ENCODE results near the gene TSPOAP1.

DNA sequence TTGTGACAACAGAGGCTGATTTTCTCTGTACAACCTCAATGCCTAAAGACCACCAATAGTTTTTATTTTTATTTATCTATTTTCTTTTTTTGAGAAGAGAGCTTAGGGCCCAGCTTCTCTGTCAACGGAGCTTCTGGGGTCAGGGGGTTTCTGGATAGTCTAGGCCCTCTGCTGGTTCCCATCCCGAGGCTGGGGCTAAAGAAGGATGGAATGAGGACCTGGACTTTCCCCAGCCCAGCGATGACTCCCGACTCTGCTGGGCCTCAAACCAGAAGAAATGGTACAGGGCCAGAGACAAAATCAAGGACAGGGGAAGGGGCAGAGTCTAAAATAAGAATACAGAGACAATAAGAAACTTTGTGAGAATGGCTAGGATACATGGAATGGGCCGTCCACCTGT is 5.7 kb upstream of the TSPOAP1 start:
- TF ChIP-seq, protein P1, sequence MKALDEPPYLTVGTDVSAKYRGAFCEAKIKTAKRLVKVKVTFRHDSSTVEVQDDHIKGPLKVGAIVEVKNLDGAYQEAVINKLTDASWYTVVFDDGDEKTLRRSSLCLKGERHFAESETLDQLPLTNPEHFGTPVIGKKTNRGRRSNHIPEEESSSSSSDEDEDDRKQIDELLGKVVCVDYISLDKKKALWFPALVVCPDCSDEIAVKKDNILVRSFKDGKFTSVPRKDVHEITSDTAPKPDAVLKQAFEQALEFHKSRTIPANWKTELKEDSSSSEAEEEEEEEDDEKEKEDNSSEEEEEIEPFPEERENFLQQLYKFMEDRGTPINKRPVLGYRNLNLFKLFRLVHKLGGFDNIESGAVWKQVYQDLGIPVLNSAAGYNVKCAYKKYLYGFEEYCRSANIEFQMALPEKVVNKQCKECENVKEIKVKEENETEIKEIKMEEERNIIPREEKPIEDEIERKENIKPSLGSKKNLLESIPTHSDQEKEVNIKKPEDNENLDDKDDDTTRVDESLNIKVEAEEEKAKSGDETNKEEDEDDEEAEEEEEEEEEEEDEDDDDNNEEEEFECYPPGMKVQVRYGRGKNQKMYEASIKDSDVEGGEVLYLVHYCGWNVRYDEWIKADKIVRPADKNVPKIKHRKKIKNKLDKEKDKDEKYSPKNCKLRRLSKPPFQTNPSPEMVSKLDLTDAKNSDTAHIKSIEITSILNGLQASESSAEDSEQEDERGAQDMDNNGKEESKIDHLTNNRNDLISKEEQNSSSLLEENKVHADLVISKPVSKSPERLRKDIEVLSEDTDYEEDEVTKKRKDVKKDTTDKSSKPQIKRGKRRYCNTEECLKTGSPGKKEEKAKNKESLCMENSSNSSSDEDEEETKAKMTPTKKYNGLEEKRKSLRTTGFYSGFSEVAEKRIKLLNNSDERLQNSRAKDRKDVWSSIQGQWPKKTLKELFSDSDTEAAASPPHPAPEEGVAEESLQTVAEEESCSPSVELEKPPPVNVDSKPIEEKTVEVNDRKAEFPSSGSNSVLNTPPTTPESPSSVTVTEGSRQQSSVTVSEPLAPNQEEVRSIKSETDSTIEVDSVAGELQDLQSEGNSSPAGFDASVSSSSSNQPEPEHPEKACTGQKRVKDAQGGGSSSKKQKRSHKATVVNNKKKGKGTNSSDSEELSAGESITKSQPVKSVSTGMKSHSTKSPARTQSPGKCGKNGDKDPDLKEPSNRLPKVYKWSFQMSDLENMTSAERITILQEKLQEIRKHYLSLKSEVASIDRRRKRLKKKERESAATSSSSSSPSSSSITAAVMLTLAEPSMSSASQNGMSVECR (CRISPR knock-in tag; IDR thresholded peaks at IDR 0.05; ENCODE audit: borderline replicate concordance), result no peak
- TF ChIP-seq NR3C1 (CRISPR knock-in tag; conservative IDR thresholded peaks at IDR 0.05; ENCODE audit: low read depth) (no peak), ZMAT4 (CRISPR knock-in tag; IDR thresholded peaks at IDR 0.05) (no peak), CTCF (IDR thresholded peaks at IDR 0.05) (no peak), FOXK1 (CRISPR knock-in tag; IDR thresholded peaks at IDR 0.05) (no peak), ATF2 (CRISPR knock-in tag; IDR thresholded peaks at IDR 0.05; ENCODE audit: borderline replicate concordance, low read depth) (no peak), ZNF281 (CRISPR knock-in tag; IDR thresholded peaks at IDR 0.05) (no peak), USF2 (CRISPR knock-in tag; IDR thresholded peaks at IDR 0.05) (no peak), ZBTB21 (CRISPR knock-in tag; IDR thresholded peaks at IDR 0.05; ENCODE audit: borderline replicate concordance) (no peak), TCF7 (CRISPR knock-in tag; IDR thresholded peaks at IDR 0.05; ENCODE audit: low read depth) (no peak), ETV6 (CRISPR knock-in tag; IDR thresholded peaks at IDR 0.05) (no peak)
- TF ChIP-seq, protein P2, sequence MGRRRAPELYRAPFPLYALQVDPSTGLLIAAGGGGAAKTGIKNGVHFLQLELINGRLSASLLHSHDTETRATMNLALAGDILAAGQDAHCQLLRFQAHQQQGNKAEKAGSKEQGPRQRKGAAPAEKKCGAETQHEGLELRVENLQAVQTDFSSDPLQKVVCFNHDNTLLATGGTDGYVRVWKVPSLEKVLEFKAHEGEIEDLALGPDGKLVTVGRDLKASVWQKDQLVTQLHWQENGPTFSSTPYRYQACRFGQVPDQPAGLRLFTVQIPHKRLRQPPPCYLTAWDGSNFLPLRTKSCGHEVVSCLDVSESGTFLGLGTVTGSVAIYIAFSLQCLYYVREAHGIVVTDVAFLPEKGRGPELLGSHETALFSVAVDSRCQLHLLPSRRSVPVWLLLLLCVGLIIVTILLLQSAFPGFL (CRISPR knock-in tag; IDR thresholded peaks at IDR 0.05; ENCODE audit: borderline replicate concordance), result no peak
- TF ChIP-seq, protein P3, sequence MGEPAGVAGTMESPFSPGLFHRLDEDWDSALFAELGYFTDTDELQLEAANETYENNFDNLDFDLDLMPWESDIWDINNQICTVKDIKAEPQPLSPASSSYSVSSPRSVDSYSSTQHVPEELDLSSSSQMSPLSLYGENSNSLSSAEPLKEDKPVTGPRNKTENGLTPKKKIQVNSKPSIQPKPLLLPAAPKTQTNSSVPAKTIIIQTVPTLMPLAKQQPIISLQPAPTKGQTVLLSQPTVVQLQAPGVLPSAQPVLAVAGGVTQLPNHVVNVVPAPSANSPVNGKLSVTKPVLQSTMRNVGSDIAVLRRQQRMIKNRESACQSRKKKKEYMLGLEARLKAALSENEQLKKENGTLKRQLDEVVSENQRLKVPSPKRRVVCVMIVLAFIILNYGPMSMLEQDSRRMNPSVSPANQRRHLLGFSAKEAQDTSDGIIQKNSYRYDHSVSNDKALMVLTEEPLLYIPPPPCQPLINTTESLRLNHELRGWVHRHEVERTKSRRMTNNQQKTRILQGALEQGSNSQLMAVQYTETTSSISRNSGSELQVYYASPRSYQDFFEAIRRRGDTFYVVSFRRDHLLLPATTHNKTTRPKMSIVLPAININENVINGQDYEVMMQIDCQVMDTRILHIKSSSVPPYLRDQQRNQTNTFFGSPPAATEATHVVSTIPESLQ (CRISPR knock-in tag; IDR thresholded peaks at IDR 0.05), result no peak
- TF ChIP-seq, protein P4, sequence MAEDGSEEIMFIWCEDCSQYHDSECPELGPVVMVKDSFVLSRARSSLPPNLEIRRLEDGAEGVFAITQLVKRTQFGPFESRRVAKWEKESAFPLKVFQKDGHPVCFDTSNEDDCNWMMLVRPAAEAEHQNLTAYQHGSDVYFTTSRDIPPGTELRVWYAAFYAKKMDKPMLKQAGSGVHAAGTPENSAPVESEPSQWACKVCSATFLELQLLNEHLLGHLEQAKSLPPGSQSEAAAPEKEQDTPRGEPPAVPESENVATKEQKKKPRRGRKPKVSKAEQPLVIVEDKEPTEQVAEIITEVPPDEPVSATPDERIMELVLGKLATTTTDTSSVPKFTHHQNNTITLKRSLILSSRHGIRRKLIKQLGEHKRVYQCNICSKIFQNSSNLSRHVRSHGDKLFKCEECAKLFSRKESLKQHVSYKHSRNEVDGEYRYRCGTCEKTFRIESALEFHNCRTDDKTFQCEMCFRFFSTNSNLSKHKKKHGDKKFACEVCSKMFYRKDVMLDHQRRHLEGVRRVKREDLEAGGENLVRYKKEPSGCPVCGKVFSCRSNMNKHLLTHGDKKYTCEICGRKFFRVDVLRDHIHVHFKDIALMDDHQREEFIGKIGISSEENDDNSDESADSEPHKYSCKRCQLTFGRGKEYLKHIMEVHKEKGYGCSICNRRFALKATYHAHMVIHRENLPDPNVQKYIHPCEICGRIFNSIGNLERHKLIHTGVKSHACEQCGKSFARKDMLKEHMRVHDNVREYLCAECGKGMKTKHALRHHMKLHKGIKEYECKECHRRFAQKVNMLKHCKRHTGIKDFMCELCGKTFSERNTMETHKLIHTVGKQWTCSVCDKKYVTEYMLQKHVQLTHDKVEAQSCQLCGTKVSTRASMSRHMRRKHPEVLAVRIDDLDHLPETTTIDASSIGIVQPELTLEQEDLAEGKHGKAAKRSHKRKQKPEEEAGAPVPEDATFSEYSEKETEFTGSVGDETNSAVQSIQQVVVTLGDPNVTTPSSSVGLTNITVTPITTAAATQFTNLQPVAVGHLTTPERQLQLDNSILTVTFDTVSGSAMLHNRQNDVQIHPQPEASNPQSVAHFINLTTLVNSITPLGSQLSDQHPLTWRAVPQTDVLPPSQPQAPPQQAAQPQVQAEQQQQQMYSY (CRISPR knock-in tag; IDR thresholded peaks at IDR 0.05), result no peak

Data from WTC11 (cell line).